Small intestine (tissue), 7 donors: Measurements from ENCODE around the gene BRIP1. TPM values are rescaled to one million over a fixed set of nuclear protein-coding genes. Genes with fewer than 3 reads are reported as not detected.
"Not testable (repeated sequence)": the region's sequence is repeated elsewhere in the genome, so short reads cannot be mapped to it uniquely, and the experiment has no call there.

Source experiments
- DNase-seq, 2 donors: peaks; one replicate each; pipeline versions ENCODE4 v3.0.0 to v3.0.0-alpha.2; 2013
- FAIRE-seq: peaks from 2 replicates; lab custom pipeline; 2012; peaks lifted over from hg19 to GRCh38; lab: Jason Lieb, UNC
- H3K27ac ChIP-seq, 3 donors: one replicate each; pipeline ENCODE4 v1.5.1; 2013; ENCODE audit warnings: low read length in 2 of 3, mild to moderate bottlenecking in 2 of 3, control low read depth in 1 of 3, inconsistent platforms in 1 of 3, low read depth in 1 of 3, moderate library complexity in 1 of 3
- H3K27me3 ChIP-seq, 3 donors: one replicate each; pipeline ENCODE4 v1.6.1; 2013; ENCODE audit warnings: low read length in 3 of 3, inconsistent platforms in 1 of 3; ENCODE audit not compliant: control insufficient read depth in 3 of 3, insufficient read depth in 3 of 3
- H3K36me3 ChIP-seq, 3 donors: one replicate each; pipeline ENCODE4 v1.6.1; 2013; ENCODE audit warnings: low read length in 3 of 3, inconsistent platforms in 1 of 3, low read depth in 1 of 3, mild to moderate bottlenecking in 1 of 3, moderate library complexity in 1 of 3; ENCODE audit not compliant: control insufficient read depth in 3 of 3, insufficient read depth in 2 of 3
- H3K4me1 ChIP-seq, 3 donors: one replicate each; pipeline ENCODE4 v1.6.1; 2013; ENCODE audit warnings: low read length in 2 of 3, inconsistent platforms in 1 of 3, low read depth in 1 of 3, mild to moderate bottlenecking in 1 of 3, moderate library complexity in 1 of 3; ENCODE audit not compliant: control insufficient read depth in 3 of 3, insufficient read depth in 2 of 3
- H3K4me3 ChIP-seq, 3 donors: one replicate each; pipeline ENCODE4 v1.5.1; 2013; ENCODE audit warnings: low read length in 3 of 3, control low read depth in 1 of 3, inconsistent platforms in 1 of 3, low read depth in 1 of 3, mild to moderate bottlenecking in 1 of 3, moderate library complexity in 1 of 3
- H3K9me3 ChIP-seq, 2 donors: one replicate each; pipeline ENCODE4 v1.6.1; 2013; ENCODE audit warnings: low read depth in 1 of 2, low read length in 1 of 2; ENCODE audit not compliant: control insufficient read depth in 2 of 2, insufficient read depth in 1 of 2
- WGBS, 3 donors: extraction: QIAGEN DNeasy Blood & Tissue Kit; methylation state at CpG; one replicate each; pipeline ENCODE4 v1.1.7; 2013; 5-methylcytosine and 5-hydroxymethylcytosine counted together
- polyA plus RNA-seq, 4 donors: library from polyadenylated mRNA; stranded (reverse) in 3 of 4; unstranded in 1 of 4; fragments of 200-250 nt in 3 of 4; fragments of 120-200 nt in 1 of 4; gene quantifications; one replicate each; pipeline versions ENCODE4 v1.2.1 to v1.2.3, GENCODE V29; 2013
- donor health status: healthy with polysubstance abuse.
- donor health status: control.
- donor health status: control.
- donor health status: Bipolar disorder and iron deficiency.
- donor health status: healthy.

Gene BRIP1
- polyA plus RNA-seq, 4 donors: 0.27 to 6.4 (median 1.3) TPM

DNA sequence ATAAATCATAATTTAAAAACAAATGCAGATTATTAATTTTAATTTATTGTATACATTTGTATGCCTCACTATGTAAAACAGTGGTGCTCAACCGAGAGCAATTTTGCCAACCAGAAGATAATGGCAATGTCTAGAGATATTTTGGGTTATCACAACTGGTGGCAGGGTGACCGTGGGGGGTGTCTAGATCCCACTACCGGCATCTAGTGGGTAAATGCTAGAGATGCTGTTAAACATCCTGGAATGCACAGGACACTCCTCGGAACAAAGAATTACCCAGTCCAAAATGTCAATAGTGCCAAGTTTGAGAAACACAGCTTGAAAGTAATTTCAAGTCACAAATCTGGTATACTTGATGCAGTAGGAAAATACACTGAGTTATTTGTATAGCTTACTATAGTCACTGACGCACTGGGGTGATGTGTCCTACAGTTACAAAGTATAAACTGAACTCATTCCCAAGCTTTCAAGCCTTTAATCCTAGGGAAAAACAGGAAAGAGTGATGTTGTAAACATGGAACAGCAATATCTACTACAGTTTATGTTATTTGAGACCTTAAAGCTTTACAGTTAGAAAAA lies 133.5 kb downstream of the BRIP1 start:
- Histone ChIP-seq H3K27ac (no peak overlapping the region), H3K36me3 (no peaks in the 10 kb centered on the region), H3K9me3 (no peaks in the 10 kb centered on the region), H3K27me3 (no peaks in the 10 kb centered on the region), H3K4me3 (no peak overlapping the region), H3K4me1 (no peaks in the 10 kb centered on the region)
- DNase-seq: no peak
- WGBS, 3 donors: 73 to 95% (median 94%) methylated on average over 5 of the region's 5 CpGs
- FAIRE-seq: no peak

DNA sequence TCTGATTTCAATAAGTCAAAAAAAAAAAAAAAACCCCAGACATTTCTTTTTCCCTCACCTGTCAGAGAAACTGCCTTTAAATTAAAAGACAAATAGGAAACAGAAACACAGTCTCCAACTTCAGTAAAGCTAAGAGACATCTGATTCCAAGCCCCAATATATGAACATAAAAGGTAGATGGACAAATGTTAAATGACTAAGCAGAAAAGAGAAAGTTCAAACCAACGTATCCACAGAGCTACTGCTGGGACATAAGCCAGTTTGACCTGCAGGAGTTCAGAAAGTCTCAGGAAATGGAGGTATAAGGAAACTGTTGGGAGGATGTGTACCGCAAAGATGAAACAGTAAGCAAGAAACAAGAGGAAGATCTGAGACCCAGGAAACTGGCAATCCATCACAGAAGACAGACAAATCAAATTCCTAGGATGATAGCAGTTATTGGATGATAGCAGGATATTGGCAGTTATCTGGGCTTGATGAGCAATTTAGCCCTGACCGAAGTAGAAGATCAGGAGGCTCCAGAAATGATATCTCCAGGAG lies 135.0 kb downstream of the BRIP1 start:
- 86 to 91% (median 90%) methylated on average over 3 of the region's 3 CpGs for WGBS, 3 donors
- Histone ChIP-seq H3K27me3 (no peaks in the 10 kb centered on the region), H3K27ac (no peak overlapping the region), H3K4me3 (no peak overlapping the region), H3K9me3 (no peaks in the 10 kb centered on the region), H3K36me3 (no peaks in the 10 kb centered on the region), H3K4me1 (no peaks in the 10 kb centered on the region)
- FAIRE-seq (no peak), DNase-seq (no peak)

DNA sequence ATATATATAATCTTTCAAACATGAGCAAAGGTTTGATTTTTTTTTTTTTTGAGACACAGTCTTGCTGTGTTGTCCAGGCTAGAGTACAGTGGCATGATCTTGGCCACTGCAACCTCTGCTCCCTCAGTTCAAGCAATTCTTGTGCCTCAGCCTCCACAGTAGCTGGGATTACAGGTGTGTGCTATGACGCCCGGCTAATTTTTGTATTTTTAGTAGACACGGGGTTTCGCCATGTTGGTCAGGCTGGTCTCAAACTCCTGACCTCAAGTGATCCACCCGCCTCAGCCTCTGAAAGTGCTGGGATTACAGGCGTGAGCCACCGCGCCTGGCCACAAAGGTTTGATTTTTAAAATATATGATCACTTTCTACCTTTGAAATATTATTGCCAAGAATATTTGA lies 135.5 kb downstream of the BRIP1 start:
- DNase-seq, H3K27ac ChIP-seq, H3K27me3 ChIP-seq, H3K36me3 ChIP-seq, FAIRE-seq, H3K4me1 ChIP-seq, H3K4me3 ChIP-seq, H3K9me3 ChIP-seq: not testable (repeated sequence)
- WGBS, 3 donors: 94 to 99% (median 98%) methylated on average over 8 of the region's 8 CpGs

DNA sequence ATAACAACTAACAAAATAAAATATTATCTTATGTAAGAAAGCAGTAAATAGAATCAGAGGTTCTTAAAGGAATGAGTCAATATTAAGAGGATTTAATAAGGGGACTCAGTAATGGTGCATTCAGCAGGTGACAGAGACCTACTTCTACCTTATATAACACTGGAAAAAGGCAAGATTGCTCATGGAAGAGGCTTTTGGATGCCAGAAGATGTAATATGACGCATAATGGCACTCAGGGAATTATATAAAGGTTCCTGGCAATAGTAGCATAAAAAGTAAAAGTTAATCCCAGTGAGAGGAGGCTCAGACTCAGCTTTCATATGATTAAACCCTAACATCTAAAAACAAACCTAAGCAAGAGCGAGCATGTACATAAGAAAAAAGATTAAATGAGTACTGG lies 136.4 kb downstream of the BRIP1 start:
- Histone ChIP-seq H3K4me3 (no peak overlapping the region), H3K27ac (no peak overlapping the region), H3K36me3 (no peaks in the 10 kb centered on the region), H3K4me1 (no peaks in the 10 kb centered on the region), H3K9me3 (no peaks in the 10 kb centered on the region), H3K27me3 (no peaks in the 10 kb centered on the region)
- FAIRE-seq (no peak), DNase-seq (no peak)
- WGBS, 3 donors: 93 to 97% (median 96%) methylated on average over 2 of the region's 2 CpGs

DNA sequence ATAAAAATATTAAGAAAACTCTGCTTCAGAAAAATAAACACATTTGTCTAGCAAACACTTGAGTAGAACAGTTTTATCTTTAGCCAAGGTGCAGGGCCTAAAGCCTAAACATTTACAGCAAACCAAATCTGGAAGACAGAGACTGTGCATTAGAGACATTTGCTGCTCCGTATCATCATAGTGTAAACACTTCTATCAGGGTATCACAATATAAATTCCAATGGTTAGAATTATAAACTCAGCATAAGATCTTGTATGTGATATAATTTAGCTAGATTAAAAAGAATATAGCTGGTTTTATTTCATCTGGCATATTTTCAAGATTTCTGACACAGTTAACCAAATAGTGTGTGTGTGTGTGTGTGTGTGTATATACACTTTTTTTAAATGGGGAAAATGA lies 138.6 kb downstream of the BRIP1 start:
- Histone ChIP-seq H3K4me1 (no peaks in the 10 kb centered on the region), H3K27me3 (no peaks in the 10 kb centered on the region), H3K27ac (no peak overlapping the region), H3K4me3 (no peak overlapping the region), H3K9me3 (no peaks in the 10 kb centered on the region), H3K36me3 (no peaks in the 10 kb centered on the region)
- WGBS, 3 donors: 74 to 95% (median 88%) methylated on average over 1 of the region's 1 CpG
- FAIRE-seq: no peak
- no peak for DNase-seq

DNA sequence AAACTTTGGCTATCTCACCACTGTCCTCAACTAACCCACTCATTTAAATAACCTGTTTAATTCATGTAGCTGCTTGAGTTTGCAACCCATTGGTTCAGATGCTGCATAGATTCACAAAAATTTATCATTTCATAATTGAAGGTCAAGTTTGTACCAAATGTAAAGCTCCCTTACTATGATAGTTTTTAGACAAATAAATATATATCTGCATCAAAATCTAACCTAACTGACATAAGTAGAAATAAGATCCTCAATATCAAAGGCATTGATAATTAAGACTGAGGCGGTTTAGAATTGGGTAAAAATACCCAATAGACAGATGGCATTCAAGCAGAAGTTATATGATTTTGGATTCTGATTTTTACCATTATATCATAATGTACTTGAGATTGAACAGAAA lies 139.4 kb downstream of the BRIP1 start:
- WGBS, 3 donors: 95 to 100% (median 96%) methylated on average over 1 of the region's 1 CpG
- H3K4me3 ChIP-seq: no peak overlapping the region
- no peaks in the 10 kb centered on the region for H3K4me1 ChIP-seq
- no peak overlapping the region for H3K27ac ChIP-seq
- no peak for FAIRE-seq
- no peaks in the 10 kb centered on the region for H3K27me3 ChIP-seq
- H3K9me3 ChIP-seq: no peaks in the 10 kb centered on the region
- DNase-seq: no peak
- H3K36me3 ChIP-seq: no peaks in the 10 kb centered on the region

DNA sequence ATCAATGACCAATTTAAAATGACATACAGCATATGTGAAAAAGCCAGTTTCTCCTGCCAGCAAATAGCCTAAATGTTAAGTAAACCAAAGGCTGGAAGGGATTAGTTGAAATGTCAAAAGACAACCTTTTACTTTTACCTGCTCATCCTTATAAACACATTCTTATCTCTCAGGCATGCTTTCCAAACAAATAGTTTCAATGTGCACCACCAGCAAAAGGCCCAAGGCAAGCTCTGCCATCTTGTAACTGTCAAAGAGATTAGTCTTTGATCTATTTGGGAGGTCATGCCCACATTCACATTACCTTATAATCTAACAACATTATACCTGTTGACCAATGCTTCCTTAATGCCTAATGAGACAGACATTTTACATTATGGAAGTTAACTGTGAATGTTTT lies 140.1 kb downstream of the BRIP1 start:
- FAIRE-seq (no peak), DNase-seq (no peak)
- Histone ChIP-seq H3K27ac (no peak overlapping the region), H3K9me3 (no peaks in the 10 kb centered on the region), H3K27me3 (no peaks in the 10 kb centered on the region), H3K36me3 (peaks cover 0 to 1% (median 0%) of the 10 kb centered on the region in 3 donors), H3K4me3 (no peak overlapping the region), H3K4me1 (no peaks in the 10 kb centered on the region)

DNA sequence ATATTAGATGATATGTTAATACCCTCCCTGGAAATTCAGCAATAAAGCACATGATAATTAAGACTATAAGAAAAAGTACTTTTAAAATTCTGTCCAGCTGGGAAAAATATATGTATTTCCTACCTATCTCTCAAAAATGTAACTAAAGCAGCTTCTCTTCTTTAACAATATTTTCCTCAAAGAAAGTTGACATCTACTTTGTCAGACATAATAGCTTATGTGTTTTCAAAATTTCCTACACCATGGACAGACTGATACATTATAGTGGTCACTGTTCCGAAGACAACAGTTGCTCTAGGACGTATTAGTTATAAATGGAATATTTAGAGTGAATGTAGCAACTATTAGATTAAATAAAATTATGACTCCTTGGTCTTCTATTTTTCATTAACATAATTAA lies 140.9 kb downstream of the BRIP1 start:
- Histone ChIP-seq H3K4me3 (no peak overlapping the region), H3K27ac (no peak overlapping the region), H3K9me3 (no peaks in the 10 kb centered on the region), H3K4me1 (no peaks in the 10 kb centered on the region), H3K36me3 (peaks cover 0 to 1% (median 0%) of the 10 kb centered on the region in 3 donors), H3K27me3 (no peaks in the 10 kb centered on the region)
- WGBS, 3 donors: 95 to 100% (median 96%) methylated on average over 2 of the region's 2 CpGs
- no peak for DNase-seq
- no peak for FAIRE-seq
